GM21515 (cell line): ENCODE measurements around the gene RNPC3.
A peak's percentile ranks its signal among the peaks of the same experiment; 100 is the strongest.

Experiments
- ATAC-seq: cut with Tn5 transposase; IDR thresholded peaks from one replicate; pipeline ENCODE4 v1.9.1; 2021; ENCODE audit not compliant: unreplicated experiment

RNPC3 gene

GRCh38 chr1:103525607-103526507 is at the start of gene RNPC3:
Gene RNPC3 (plus strand): TSS chr1:103525699. CDS start chr1:103526071, 372 bp downstream.
- peak; percentile 80 for ATAC-seq

- ATAC-seq = no peak
These were observed 48.4 kb upstream of the RNPC3 start for GRCh38 chr1:103477101-103477500.

GRCh38 chr1:103489935-103490334 is 35.6 kb upstream of the RNPC3 start:
- ATAC-seq = no peak

GRCh38 chr1:103492003-103492625 is 33.4 kb upstream of the RNPC3 start:
- no peak for ATAC-seq

GRCh38 chr1:103496014-103496635 is 29.4 kb upstream of the RNPC3 start:
- ATAC-seq = no peak

GRCh38 chr1:103497404-103497803 is 28.1 kb upstream of the RNPC3 start:
- no peak for ATAC-seq

- no peak for ATAC-seq
These were observed 16.2 kb upstream of the RNPC3 start for GRCh38 chr1:103509250-103509649.

- ATAC-seq = no peak
These were observed 11.8 kb upstream of the RNPC3 start for GRCh38 chr1:103513711-103514110.

GRCh38 chr1:103514920-103515503 is 10.5 kb upstream of the RNPC3 start:
- peak; percentile 87 for ATAC-seq

GRCh38 chr1:103516283-103516682 is 9.2 kb upstream of the RNPC3 start:
- no peak for ATAC-seq

- ATAC-seq = no peak
These were observed 8.8 kb upstream of the RNPC3 start for GRCh38 chr1:103516693-103517092.

GRCh38 chr1:103517380-103518047 is 8.0 kb upstream of the RNPC3 start:
- peak; percentile 65 for ATAC-seq

GRCh38 chr1:103520822-103521221 is 4.7 kb upstream of the RNPC3 start:
- ATAC-seq = no peak

- ATAC-seq = no peak
These were observed 2.2 kb upstream of the RNPC3 start for GRCh38 chr1:103523346-103523745.

GRCh38 chr1:103525114-103525606 is 339 bp upstream of the RNPC3 start:
- peak; percentile 47 for ATAC-seq

GRCh38 chr1:103527331-103527730 is 1.8 kb downstream of the RNPC3 start:
- no peak for ATAC-seq

- ATAC-seq = no peak
These were observed 4.2 kb downstream of the RNPC3 start for GRCh38 chr1:103529746-103530145.

- ATAC-seq = no peak
These were observed 12.7 kb downstream of the RNPC3 start for GRCh38 chr1:103538226-103538625.

GRCh38 chr1:103541431-103541830 is 15.9 kb downstream of the RNPC3 start:
- no peak for ATAC-seq

- no peak for ATAC-seq
These were observed 21.0 kb downstream of the RNPC3 start for GRCh38 chr1:103546496-103546895.

GRCh38 chr1:103547840-103548239 is 22.3 kb downstream of the RNPC3 start:
- no peak for ATAC-seq
